K562 treated with DMSO at 1 percent for 24 hours (cell line): ENCODE results near the gene AGL. TPM values are rescaled to one million over a fixed set of nuclear protein-coding genes. Genes with fewer than 3 reads are reported as not detected.

Source experiments
- total RNA-seq: library from RNA; unstranded; fragments of 300-600 nt; gene quantifications from 2 replicates; pipeline ENCODE4 v1.2.3, GENCODE V29; 2022; ENCODE audit warnings: low read depth; ENCODE audit not compliant: insufficient read depth

AGL gene
- 9.5 and 11.5 TPM in 2 replicates for total RNA-seq

GRCh38 chr1:99849744-99850458 lies at the start of gene AGL:
Gene AGL, plus strand, starts transcription at chr1:99850361. Its CDS starts 682 bp downstream, at chr1:99851043.

DNA sequence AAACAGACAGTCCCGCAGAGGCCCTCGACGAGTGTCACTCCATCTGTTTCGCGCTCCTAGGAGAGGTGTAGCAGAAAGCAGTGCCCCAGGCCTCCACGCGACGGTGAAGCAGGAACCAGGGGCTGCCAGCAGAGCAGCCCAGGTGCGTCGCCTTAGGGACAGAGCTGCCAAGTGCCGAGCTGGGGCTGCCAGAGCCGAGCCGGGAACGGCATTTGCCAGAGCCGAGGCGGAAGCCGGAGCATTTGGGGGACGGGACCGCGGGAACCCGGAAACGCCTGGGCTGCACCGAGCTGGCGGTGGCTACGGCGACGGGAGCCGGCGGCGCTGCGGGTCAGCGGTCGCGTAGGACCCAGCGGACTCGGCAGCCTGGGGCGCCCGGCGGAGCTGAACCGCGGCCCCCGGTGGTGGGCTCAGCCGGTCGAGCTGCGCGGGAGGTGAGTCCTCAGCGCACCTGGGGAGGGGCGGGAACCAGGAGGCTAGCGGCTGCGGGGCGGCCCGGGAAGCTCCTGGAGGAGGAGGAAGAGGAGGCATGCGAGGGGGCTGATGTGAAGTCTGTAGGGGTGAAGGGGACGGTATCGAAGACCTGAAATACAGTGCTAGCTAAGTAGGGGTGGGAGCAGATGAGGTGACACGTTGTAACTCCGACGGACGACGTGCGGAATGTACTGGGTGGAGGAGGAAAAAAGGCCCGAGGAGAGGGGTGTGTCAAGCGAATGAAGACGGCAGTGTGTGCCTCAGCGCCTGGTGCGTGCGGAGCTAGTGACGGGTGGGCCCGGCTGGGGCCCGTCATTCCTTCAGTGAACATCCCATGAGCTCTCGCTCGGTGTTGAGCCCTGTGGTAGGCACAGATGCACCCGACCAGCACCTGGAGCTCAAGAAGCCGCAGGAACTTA lies 119.8 kb downstream of the AGL start, which contains the start of gene SLC35A3:
Gene SLC35A3 (plus strand): TSS at position 268 of the 893 bp plus-strand sequence. CDS start 23,559 bp downstream, outside the sequence.

Other genes starting within 250 kb of the AGL start
- gene PALMD, start 204.2 kb upstream of the AGL start, total RNA-seq = 3.2 and 3.6 TPM in 2 replicates
- 20.9 and 22.4 TPM in 2 replicates for gene FRRS1, start 83.7 kb upstream of the AGL start, total RNA-seq
- 7.7 and 9.6 TPM in 2 replicates for gene SLC35A3, start 119.6 kb downstream of the AGL start, total RNA-seq